H9 (cell line): Measurements from ENCODE around the gene RIMBP2. TPM values are rescaled to one million over a fixed set of nuclear protein-coding genes. Genes with fewer than 3 reads are reported as not detected.

Experiments used
- DNase-seq: peaks from one replicate; pipeline ENCODE4 v3.0.0-alpha.2; 2017
- H2AFZ ChIP-seq: one replicate; pipeline ENCODE4 v1.6.1; 2013; ENCODE audit warnings: mild to moderate bottlenecking, low read length, control low read depth, moderate library complexity
- H2AK5ac ChIP-seq: 2 replicates; pipeline ENCODE4 v1.6.1; 2013; ENCODE audit warnings: low read length, control low read depth, mixed read lengths; ENCODE audit not compliant: insufficient read length
- H2BK120ac ChIP-seq: one replicate; pipeline ENCODE4 v1.6.1; 2013; ENCODE audit warnings: low read depth, mild to moderate bottlenecking, low read length, control low read depth, inconsistent platforms; ENCODE audit not compliant: poor library complexity, severe bottlenecking
- H2BK12ac ChIP-seq: 2 replicates; pipeline ENCODE4 v1.6.1; 2013; ENCODE audit warnings: low read length, control low read depth, mixed read lengths, low read depth; ENCODE audit not compliant: insufficient read length
- H2BK15ac ChIP-seq: 2 replicates; pipeline ENCODE4 v1.6.1; 2013; ENCODE audit warnings: low read depth, low read length, control low read depth
- H2BK20ac ChIP-seq: one replicate; pipeline ENCODE4 v1.6.1; 2013; ENCODE audit warnings: low read depth, mild to moderate bottlenecking, low read length, control low read depth, inconsistent platforms; ENCODE audit not compliant: poor library complexity, severe bottlenecking
- H2BK5ac ChIP-seq: 2 replicates; pipeline ENCODE4 v1.6.1; 2013; ENCODE audit warnings: low read length, control low read depth, mixed read lengths; ENCODE audit not compliant: insufficient read length
- H3K14ac ChIP-seq: 2 replicates; pipeline ENCODE4 v1.6.1; 2013; ENCODE audit warnings: low read length, control low read depth; ENCODE audit not compliant: insufficient read depth
- H3K18ac ChIP-seq: 2 replicates; pipeline ENCODE4 v1.6.1; 2013; ENCODE audit warnings: low read depth, mild to moderate bottlenecking, mixed read lengths, low read length, control low read depth; ENCODE audit not compliant: insufficient read length
- H3K23ac ChIP-seq: 2 replicates; pipeline ENCODE4 v1.6.1; 2013; ENCODE audit warnings: low read length, control low read depth, mixed read lengths, low read depth; ENCODE audit not compliant: insufficient read length
- H3K23me2 ChIP-seq: 2 replicates; pipeline ENCODE4 v1.6.1; 2013; ENCODE audit warnings: low read depth, mild to moderate bottlenecking, mixed read lengths, low read length, control low read depth; ENCODE audit not compliant: insufficient read length, poor library complexity, severe bottlenecking
- H3K27ac ChIP-seq: 2 replicates; pipeline ENCODE4 v1.5.1; 2013; ENCODE audit warnings: low read length, control low read depth, mixed read lengths, low read depth; ENCODE audit not compliant: insufficient read length
- H3K27me3 ChIP-seq: 2 replicates; pipeline ENCODE4 v1.6.1; 2013; ENCODE audit warnings: low read length, control low read depth, inconsistent platforms; ENCODE audit not compliant: insufficient read depth
- H3K4ac ChIP-seq: 2 replicates; pipeline ENCODE4 v1.6.1; 2013; ENCODE audit warnings: low read depth, mild to moderate bottlenecking, control low read depth, inconsistent platforms, low read length, moderate library complexity
- H3K4me1 ChIP-seq: 2 replicates; pipeline ENCODE4 v1.6.1; 2013; ENCODE audit warnings: low read length, control low read depth, inconsistent platforms; ENCODE audit not compliant: insufficient read depth
- H3K4me2 ChIP-seq: 2 replicates; pipeline ENCODE4 v1.6.1; 2013; ENCODE audit warnings: low read length, control low read depth, mixed read lengths; ENCODE audit not compliant: insufficient read length, insufficient read depth
- H3K56ac ChIP-seq: 2 replicates; pipeline ENCODE4 v1.6.1; 2013; ENCODE audit warnings: low read depth, mild to moderate bottlenecking, mixed read lengths, low read length, control low read depth; ENCODE audit not compliant: insufficient read length
- H3K79me1 ChIP-seq: 2 replicates; pipeline ENCODE4 v1.6.1; 2013; ENCODE audit warnings: low read depth, mild to moderate bottlenecking, moderate library complexity, low read length, control low read depth, inconsistent platforms; ENCODE audit not compliant: insufficient read depth, poor library complexity, severe bottlenecking
- H3K79me2 ChIP-seq: 2 replicates; pipeline ENCODE4 v1.6.1; 2013; ENCODE audit warnings: low read length, control low read depth, inconsistent platforms; ENCODE audit not compliant: insufficient read depth
- H3K9ac ChIP-seq: 2 replicates; pipeline ENCODE4 v1.6.1; 2013; ENCODE audit warnings: low read length, control low read depth, mixed read lengths; ENCODE audit not compliant: insufficient read length; ENCODE audit errors: extremely low read depth
- H3K9me3 ChIP-seq: one replicate; pipeline ENCODE4 v1.6.1; 2013; ENCODE audit warnings: low read depth, low read length, inconsistent platforms; ENCODE audit not compliant: control insufficient read depth
- H3T11ph ChIP-seq: one replicate; pipeline ENCODE4 v1.6.1; 2013; ENCODE audit warnings: mild to moderate bottlenecking, low read length, control low read depth, inconsistent platforms
- H4K20me1 ChIP-seq: one replicate; pipeline ENCODE4 v1.6.1; 2013; ENCODE audit not compliant: control insufficient read depth, insufficient read length, insufficient read depth
- H4K5ac ChIP-seq: 2 replicates; pipeline ENCODE4 v1.6.1; 2013; ENCODE audit warnings: low read depth, mild to moderate bottlenecking, mixed read lengths, low read length, control low read depth; ENCODE audit not compliant: insufficient read length
- H4K8ac ChIP-seq: replicated peaks from 2 replicates; pipeline ENCODE4 v1.6.1; 2013; ENCODE audit warnings: low read length, control low read depth, mixed read lengths, low read depth; ENCODE audit not compliant: insufficient read length
- H4K91ac ChIP-seq: 2 replicates; pipeline ENCODE4 v1.6.1; 2013; ENCODE audit warnings: low read depth, mild to moderate bottlenecking, moderate library complexity, mixed read lengths, low read length, control low read depth; ENCODE audit not compliant: insufficient read length
- H3K27ac Mint-ChIP-seq, 3 experiments: 2 replicates in 2 of 3; 3 replicates in 1 of 3; pipeline ENCODE4 v1.8.0; 2020 to 2021; ENCODE audit warnings: mixed read lengths in 3 of 3, mild to moderate bottlenecking in 1 of 3, moderate library complexity in 1 of 3
- H3K27me3 Mint-ChIP-seq: 2 replicates; pipeline ENCODE4 v1.8.0; 2021; ENCODE audit warnings: low read depth, mild to moderate bottlenecking, moderate library complexity, mixed read lengths
- H3K36me3 Mint-ChIP-seq, 3 experiments: 2 replicates in 2 of 3; 3 replicates in 1 of 3; pipeline ENCODE4 v1.8.0; 2020 to 2021; ENCODE audit warnings: low read depth in 3 of 3, mixed read lengths in 3 of 3; ENCODE audit not compliant: insufficient read depth in 1 of 3
- H3K4me1 Mint-ChIP-seq, 2 experiments: 2 replicates each; pipeline ENCODE4 v1.8.0; 2020; ENCODE audit warnings: mixed read lengths in 2 of 2
- H3K4me3 Mint-ChIP-seq, 2 experiments: 2 replicates in 1 of 2; 3 replicates in 1 of 2; pipeline ENCODE4 v1.8.0; 2020 to 2021; ENCODE audit warnings: mild to moderate bottlenecking in 2 of 2, mixed read lengths in 2 of 2, moderate library complexity in 1 of 2
- H3K9me3 Mint-ChIP-seq, 2 experiments: 2 replicates in 1 of 2; 3 replicates in 1 of 2; pipeline ENCODE4 v1.8.0; 2020; ENCODE audit warnings: mild to moderate bottlenecking in 2 of 2, mixed read lengths in 2 of 2, moderate library complexity in 1 of 2
- CTCF ChIP-seq: fragments of 200-600 bp; sonication (generic); conservative IDR thresholded peaks from 3 replicates; pipeline ENCODE4 v1.8.0; 2021; ENCODE audit warnings: antibody characterized with exemption, mild to moderate bottlenecking
- WGBS: extraction: QIAGEN DNeasy Blood & Tissue Kit; methylation state at CpG from one replicate; pipeline ENCODE4 v1.1.7; 2013; ENCODE audit warnings: missing lambda C conversion rate, low lambda C conversion rate, mixed read lengths; ENCODE audit not compliant: insufficient read length; ENCODE audit errors: extremely low coverage; 5-methylcytosine and 5-hydroxymethylcytosine counted together
- total RNA-seq: library from RNA; stranded (reverse); gene quantifications from 2 replicates; pipeline ENCODE4 v1.2.1, GENCODE V29; 2021

RIMBP2 gene
- total RNA-seq, 1 experiment from 2014 or later: 0.70 TPM

GRCh38 chr12:130356222-130356621, 359.9 kb downstream of the RIMBP2 start:
- Mint-ChIP-seq H3K4me3 (no peak overlapping the region), H3K36me3 (no peaks in the 10 kb centered on the region; a peak in 1 of 7 replicates), H3K4me1 (peaks cover 9 to 15% of the 10 kb centered on the region in 2 experiments; a peak in 3 of 4 replicates), H3K27ac (no peak overlapping the region), H3K9me3 (no peaks in the 10 kb centered on the region), H3K27me3 (peaks cover 42% of the 10 kb centered on the region)
- Histone ChIP-seq H2BK12ac (no peak overlapping the region), H3K4me2 (no peak overlapping the region), H4K20me1 (no peaks in the 10 kb centered on the region), H2BK15ac (no peak overlapping the region), H3T11ph (no peak overlapping the region), H3K27ac (no peak overlapping the region), H3K9ac (no peak overlapping the region), H3K4ac (no peak overlapping the region), H4K91ac (no peak overlapping the region), H3K18ac (no peak overlapping the region), H3K56ac (no peak overlapping the region), H3K14ac (no peak overlapping the region), H3K9me3 (no peaks in the 10 kb centered on the region), H4K5ac (no peak overlapping the region), H3K79me2 (no peaks in the 10 kb centered on the region), H2AFZ (no peak overlapping the region), H2BK5ac (no peak overlapping the region), H3K23me2 (no peaks in the 10 kb centered on the region), H2BK20ac (no peak overlapping the region), H3K79me1 (no peaks in the 10 kb centered on the region), H2AK5ac (no peak overlapping the region), H4K8ac (no peak overlapping the region), H3K4me1 (no peaks in the 10 kb centered on the region), H3K23ac (no peak overlapping the region), H2BK120ac (no peak overlapping the region), H3K27me3 (no peaks in the 10 kb centered on the region)
- no CpG with 5 or more reads among the region's 8 CpGs for WGBS
- no peak for DNase-seq
- TF ChIP-seq CTCF: no peak
